ENCODE measurements around the gene RAD51B. TPM values are rescaled to one million over a fixed set of nuclear protein-coding genes. Genes with fewer than 3 reads are reported as not detected.
"Not testable (repeated sequence)": the region's sequence is repeated elsewhere in the genome, so short reads cannot be mapped to it uniquely, and the experiment has no call there.

Gene RAD51B
- total RNA-seq, 2 donors from 2014 or later, result 13.7 to 15.1 TPM

GRCh38 chr14:68039593-68039992, 220.0 kb downstream of the RAD51B start:
- DNase-seq (ENCODE audit: low spot score), result no peak
- intact Hi-C loops (cut with DNase I), result no loop called here

GRCh38 chr14:68040633-68041369, 221.2 kb downstream of the RAD51B start:
- intact Hi-C loops (cut with DNase I), result no loop called here
- DNase-seq (ENCODE audit: low spot score), result no peak

GRCh38 chr14:68041876-68042354, 222.3 kb downstream of the RAD51B start:
- intact Hi-C loops (cut with DNase I), result no loop called here
- DNase-seq (ENCODE audit: low spot score), result no peak

GRCh38 chr14:68042586-68043210, 223.1 kb downstream of the RAD51B start:
- no peak for DNase-seq (ENCODE audit: low spot score)
- intact Hi-C loops (cut with DNase I), result no loop called here

GRCh38 chr14:68043752-68044151, 224.2 kb downstream of the RAD51B start:
- DNase-seq (ENCODE audit: low spot score), result no peak
- intact Hi-C loops (cut with DNase I), result no loop called here

GRCh38 chr14:68047906-68048305, 228.3 kb downstream of the RAD51B start:
- DNase-seq (ENCODE audit: low spot score), result no peak
- intact Hi-C loops (cut with DNase I), result no loop called here

- intact Hi-C loops (cut with DNase I); DNase-seq (ENCODE audit: low spot score): not testable (repeated sequence)
Observed at GRCh38 chr14:68048815-68049214, 229.2 kb downstream of the RAD51B start.

- intact Hi-C loops (cut with DNase I), result no loop called here
- DNase-seq (ENCODE audit: low spot score), result no peak
Observed at GRCh38 chr14:68050177-68050576, 230.6 kb downstream of the RAD51B start.

GRCh38 chr14:68051146-68051545, 231.6 kb downstream of the RAD51B start:
- no peak for DNase-seq (ENCODE audit: low spot score)
- intact Hi-C loops (cut with DNase I), result no loop called here

- no peak for DNase-seq (ENCODE audit: low spot score)
- intact Hi-C loops (cut with DNase I), result no loop called here
Observed at GRCh38 chr14:68060198-68060597, 240.6 kb downstream of the RAD51B start.

GRCh38 chr14:68062651-68063050, 243.1 kb downstream of the RAD51B start:
- DNase-seq (ENCODE audit: low spot score), result no peak
- intact Hi-C loops (cut with DNase I), result no loop called here

GRCh38 chr14:68065322-68065721, 245.7 kb downstream of the RAD51B start:
- DNase-seq (ENCODE audit: low spot score), result no peak
- intact Hi-C loops (cut with DNase I), result no loop called here

- intact Hi-C loops (cut with DNase I), result no loop called here
- DNase-seq (ENCODE audit: low spot score), result no peak
Observed at GRCh38 chr14:68074765-68075381, 255.3 kb downstream of the RAD51B start.

- intact Hi-C loops (cut with DNase I), result no loop called here
- no peak for DNase-seq (ENCODE audit: low spot score)
Observed at GRCh38 chr14:68075382-68076029, 255.9 kb downstream of the RAD51B start.

- DNase-seq (ENCODE audit: low spot score), result no peak
- intact Hi-C loops (cut with DNase I), result no loop called here
Observed at GRCh38 chr14:68076451-68076850, 256.9 kb downstream of the RAD51B start.

- intact Hi-C loops (cut with DNase I), result no loop called here
Observed at GRCh38 chr14:68079941-68080697, 260.5 kb downstream of the RAD51B start.

GRCh38 chr14:68081489-68081888, 261.9 kb downstream of the RAD51B start:
- intact Hi-C loops (cut with DNase I), result no loop called here
- no peak for DNase-seq (ENCODE audit: low spot score)

More at GRCh38 chr14:68079941-68080697, 260.5 kb downstream of the RAD51B start:
- DNase-seq (ENCODE audit: low spot score), result no peak

GRCh38 chr14:68082698-68083291, 263.2 kb downstream of the RAD51B start:
- no peak for DNase-seq (ENCODE audit: low spot score)
- intact Hi-C loops (cut with DNase I), result no loop called here

GRCh38 chr14:68084256-68084655, 264.7 kb downstream of the RAD51B start:
- intact Hi-C loops (cut with DNase I), result no loop called here
- DNase-seq (ENCODE audit: low spot score), result no peak
